GM23338 (cell line): Measurements from ENCODE around the gene SH3RF3. TPM values are rescaled to one million over a fixed set of nuclear protein-coding genes. Genes with fewer than 3 reads are reported as not detected.

Source experiments
- ATAC-seq: fragments of 200-7000 bp; cut with Tn5 transposase; 3 replicates; pipeline ENCODE4 v1.9.1; 2020
- DNase-seq: peaks from one replicate; pipeline ENCODE4 v3.0.0-alpha.2; 2015; ENCODE audit warnings: low spot score
- H2AFZ ChIP-seq: fragments of 200-600 bp; sonication (generic); 2 replicates; pipeline ENCODE4 v1.8.0; 2016; ENCODE audit warnings: antibody characterized with exemption, mild to moderate bottlenecking, moderate library complexity
- H3F3A ChIP-seq: fragments of 200-600 bp; sonication (generic); replicated peaks from 2 replicates; pipeline ENCODE4 v1.8.0; 2017; ENCODE audit warnings: antibody characterized with exemption, mixed run types, low read depth
- H3K27ac ChIP-seq: fragments of 200-600 bp; sonication (generic); 2 replicates; pipeline ENCODE4 v1.6.1; 2016; ENCODE audit warnings: low read depth
- H3K27me3 ChIP-seq: fragments of 200-600 bp; sonication (generic); 2 replicates; pipeline ENCODE4 v1.8.0; 2016; ENCODE audit warnings: mild to moderate bottlenecking, mixed run types, moderate library complexity; ENCODE audit not compliant: insufficient read depth
- H3K36me3 ChIP-seq: fragments of 200-600 bp; sonication (generic); 2 replicates; pipeline ENCODE4 v1.8.0; 2016; ENCODE audit warnings: mild to moderate bottlenecking; ENCODE audit not compliant: insufficient read depth
- H3K4me1 ChIP-seq: fragments of 200-600 bp; sonication (generic); 2 replicates; pipeline ENCODE4 v1.8.0; 2016; ENCODE audit warnings: mild to moderate bottlenecking, moderate library complexity; ENCODE audit not compliant: insufficient read depth
- H3K4me2 ChIP-seq: fragments of 200-600 bp; sonication (generic); 2 replicates; pipeline ENCODE4 v1.7.1; 2017; ENCODE audit warnings: mixed run types
- H3K4me3 ChIP-seq: fragments of 200-600 bp; sonication (generic); 2 replicates; pipeline ENCODE4 v1.6.1; 2016; ENCODE audit warnings: mixed run types
- H3K79me2 ChIP-seq: fragments of 200-600 bp; sonication (generic); replicated peaks from 2 replicates; pipeline ENCODE4 v1.8.0; 2017; ENCODE audit warnings: mild to moderate bottlenecking; ENCODE audit not compliant: insufficient read depth
- H3K9me2 ChIP-seq: fragments of 200-600 bp; sonication (generic); 2 replicates; pipeline ENCODE4 v1.8.0; 2017; ENCODE audit not compliant: insufficient read depth
- H4K20me1 ChIP-seq: fragments of 200-600 bp; sonication (generic); replicated peaks from 2 replicates; pipeline ENCODE4 v1.8.0; 2017; ENCODE audit warnings: mild to moderate bottlenecking; ENCODE audit not compliant: insufficient read depth
- H3K27ac Mint-ChIP-seq: 2 replicates; pipeline ENCODE4 v1.8.0; 2020; ENCODE audit warnings: inconsistent platforms, mild to moderate bottlenecking, moderate library complexity, mixed read lengths
- H3K27me3 Mint-ChIP-seq: 3 replicates; pipeline ENCODE4 v1.8.0; 2022; ENCODE audit warnings: low read depth, mild to moderate bottlenecking, moderate library complexity, mixed read lengths, inconsistent platforms; ENCODE audit not compliant: insufficient read depth, poor library complexity
- H3K36me3 Mint-ChIP-seq: 3 replicates; pipeline ENCODE4 v1.8.0; 2021; ENCODE audit warnings: low read depth, mild to moderate bottlenecking, inconsistent platforms, moderate library complexity, mixed read lengths
- H3K4me1 Mint-ChIP-seq: 3 replicates; pipeline ENCODE4 v1.8.0; 2020; ENCODE audit warnings: mild to moderate bottlenecking, inconsistent platforms, mixed read lengths
- H3K4me3 Mint-ChIP-seq: 3 replicates; pipeline ENCODE4 v1.8.0; 2021; ENCODE audit warnings: moderate library complexity, mild to moderate bottlenecking, inconsistent platforms, mixed read lengths
- H3K9me3 Mint-ChIP-seq: 3 replicates; pipeline ENCODE4 v1.8.0; 2020; ENCODE audit warnings: moderate library complexity, mild to moderate bottlenecking, inconsistent platforms, mixed read lengths
- ETS1 ChIP-seq: IDR thresholded peaks from 2 replicates; pipeline ENCODE4 v1.6.1; 2016; ENCODE audit warnings: antibody characterized with exemption
- JUNB ChIP-seq: IDR thresholded peaks from one replicate; pipeline ENCODE4 v1.6.1; 2016; ENCODE audit warnings: antibody characterized with exemption; ENCODE audit not compliant: unreplicated experiment
- NANOG ChIP-seq: IDR thresholded peaks from 2 replicates; pipeline ENCODE4 v1.6.1; 2016; ENCODE audit warnings: antibody characterized with exemption, borderline replicate concordance
- ZNF331 ChIP-seq: fragments of 250-450 bp; sonication (Bioruptor Pico); IDR thresholded peaks from 2 replicates; pipeline ENCODE4 v1.5.0; 2020; ENCODE audit warnings: low read depth, mild to moderate bottlenecking, moderate library complexity
- polyA plus RNA-seq: library from polyadenylated mRNA; unstranded; fragments of >200 nt; fragmentation: Nextera tagmentation; extraction: Ambion mirVana; gene quantifications from 2 replicates; pipeline ENCODE4 v1.2.1, GENCODE V29; 2016
- total RNA-seq: library from RNA; depleted of rRNA; stranded (reverse); fragments of >200 nt; shearing (Covaris generic); gene quantifications from 2 replicates; pipeline ENCODE4 v1.2.3, GENCODE V29; 2014
- TF ChIP-seq, protein P1 (sequence below): fragments of 250-450 bp; sonication (Bioruptor Pico); IDR thresholded peaks from 2 replicates; pipeline ENCODE4 v1.5.0; 2020; ENCODE audit warnings: mild to moderate bottlenecking, moderate library complexity

Gene SH3RF3
- total and polyA plus RNA-seq, 2 experiments from 2014 or later: 0.11 to 0.63 TPM

DNA sequence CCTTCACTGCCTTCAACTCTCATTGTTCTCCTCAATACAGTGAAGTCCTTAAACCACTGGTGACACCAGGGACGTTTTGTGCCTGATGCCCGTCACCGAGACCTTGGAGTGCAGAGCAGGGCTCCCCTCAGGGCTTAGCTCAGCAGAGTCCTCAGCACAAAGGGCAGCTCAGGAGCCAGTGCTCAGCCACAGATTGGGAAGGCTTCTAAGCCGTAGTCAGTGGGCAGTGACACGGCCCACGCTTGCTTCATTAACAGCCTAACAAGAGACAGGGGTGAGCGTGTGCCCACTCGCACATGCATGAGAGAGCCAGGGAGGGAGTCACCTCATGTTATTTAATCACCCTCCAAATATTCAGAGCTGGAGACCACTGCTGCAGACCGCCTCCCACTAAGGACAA, 137.5 kb downstream of the SH3RF3 start:
- Histone ChIP-seq H3F3A (no peaks in the 10 kb centered on the region), H3K36me3 (no peaks in the 10 kb centered on the region), H3K27ac (no peak overlapping the region), H4K20me1 (no peaks in the 10 kb centered on the region), H3K79me2 (no peaks in the 10 kb centered on the region), H2AFZ (no peak overlapping the region), H3K27me3 (no peaks in the 10 kb centered on the region), H3K4me3 (no peak overlapping the region), H3K9me2 (no peaks in the 10 kb centered on the region), H3K4me1 (no peaks in the 10 kb centered on the region), H3K4me2 (no peak overlapping the region)
- no peak for DNase-seq
- H3K36me3 Mint-ChIP-seq: no peaks in the 10 kb centered on the region
- H3K4me3 Mint-ChIP-seq: no peak overlapping the region
- H3K9me3 Mint-ChIP-seq: no peaks in the 10 kb centered on the region; the same call in 2 of the 3 replicates
- peak overlapping the region; percentile 63 for H3K27ac Mint-ChIP-seq
- TF ChIP-seq NANOG (no peak), ZNF331 (no peak), ETS1 (no peak), JUNB (no peak)
- TF ChIP-seq, protein P1, sequence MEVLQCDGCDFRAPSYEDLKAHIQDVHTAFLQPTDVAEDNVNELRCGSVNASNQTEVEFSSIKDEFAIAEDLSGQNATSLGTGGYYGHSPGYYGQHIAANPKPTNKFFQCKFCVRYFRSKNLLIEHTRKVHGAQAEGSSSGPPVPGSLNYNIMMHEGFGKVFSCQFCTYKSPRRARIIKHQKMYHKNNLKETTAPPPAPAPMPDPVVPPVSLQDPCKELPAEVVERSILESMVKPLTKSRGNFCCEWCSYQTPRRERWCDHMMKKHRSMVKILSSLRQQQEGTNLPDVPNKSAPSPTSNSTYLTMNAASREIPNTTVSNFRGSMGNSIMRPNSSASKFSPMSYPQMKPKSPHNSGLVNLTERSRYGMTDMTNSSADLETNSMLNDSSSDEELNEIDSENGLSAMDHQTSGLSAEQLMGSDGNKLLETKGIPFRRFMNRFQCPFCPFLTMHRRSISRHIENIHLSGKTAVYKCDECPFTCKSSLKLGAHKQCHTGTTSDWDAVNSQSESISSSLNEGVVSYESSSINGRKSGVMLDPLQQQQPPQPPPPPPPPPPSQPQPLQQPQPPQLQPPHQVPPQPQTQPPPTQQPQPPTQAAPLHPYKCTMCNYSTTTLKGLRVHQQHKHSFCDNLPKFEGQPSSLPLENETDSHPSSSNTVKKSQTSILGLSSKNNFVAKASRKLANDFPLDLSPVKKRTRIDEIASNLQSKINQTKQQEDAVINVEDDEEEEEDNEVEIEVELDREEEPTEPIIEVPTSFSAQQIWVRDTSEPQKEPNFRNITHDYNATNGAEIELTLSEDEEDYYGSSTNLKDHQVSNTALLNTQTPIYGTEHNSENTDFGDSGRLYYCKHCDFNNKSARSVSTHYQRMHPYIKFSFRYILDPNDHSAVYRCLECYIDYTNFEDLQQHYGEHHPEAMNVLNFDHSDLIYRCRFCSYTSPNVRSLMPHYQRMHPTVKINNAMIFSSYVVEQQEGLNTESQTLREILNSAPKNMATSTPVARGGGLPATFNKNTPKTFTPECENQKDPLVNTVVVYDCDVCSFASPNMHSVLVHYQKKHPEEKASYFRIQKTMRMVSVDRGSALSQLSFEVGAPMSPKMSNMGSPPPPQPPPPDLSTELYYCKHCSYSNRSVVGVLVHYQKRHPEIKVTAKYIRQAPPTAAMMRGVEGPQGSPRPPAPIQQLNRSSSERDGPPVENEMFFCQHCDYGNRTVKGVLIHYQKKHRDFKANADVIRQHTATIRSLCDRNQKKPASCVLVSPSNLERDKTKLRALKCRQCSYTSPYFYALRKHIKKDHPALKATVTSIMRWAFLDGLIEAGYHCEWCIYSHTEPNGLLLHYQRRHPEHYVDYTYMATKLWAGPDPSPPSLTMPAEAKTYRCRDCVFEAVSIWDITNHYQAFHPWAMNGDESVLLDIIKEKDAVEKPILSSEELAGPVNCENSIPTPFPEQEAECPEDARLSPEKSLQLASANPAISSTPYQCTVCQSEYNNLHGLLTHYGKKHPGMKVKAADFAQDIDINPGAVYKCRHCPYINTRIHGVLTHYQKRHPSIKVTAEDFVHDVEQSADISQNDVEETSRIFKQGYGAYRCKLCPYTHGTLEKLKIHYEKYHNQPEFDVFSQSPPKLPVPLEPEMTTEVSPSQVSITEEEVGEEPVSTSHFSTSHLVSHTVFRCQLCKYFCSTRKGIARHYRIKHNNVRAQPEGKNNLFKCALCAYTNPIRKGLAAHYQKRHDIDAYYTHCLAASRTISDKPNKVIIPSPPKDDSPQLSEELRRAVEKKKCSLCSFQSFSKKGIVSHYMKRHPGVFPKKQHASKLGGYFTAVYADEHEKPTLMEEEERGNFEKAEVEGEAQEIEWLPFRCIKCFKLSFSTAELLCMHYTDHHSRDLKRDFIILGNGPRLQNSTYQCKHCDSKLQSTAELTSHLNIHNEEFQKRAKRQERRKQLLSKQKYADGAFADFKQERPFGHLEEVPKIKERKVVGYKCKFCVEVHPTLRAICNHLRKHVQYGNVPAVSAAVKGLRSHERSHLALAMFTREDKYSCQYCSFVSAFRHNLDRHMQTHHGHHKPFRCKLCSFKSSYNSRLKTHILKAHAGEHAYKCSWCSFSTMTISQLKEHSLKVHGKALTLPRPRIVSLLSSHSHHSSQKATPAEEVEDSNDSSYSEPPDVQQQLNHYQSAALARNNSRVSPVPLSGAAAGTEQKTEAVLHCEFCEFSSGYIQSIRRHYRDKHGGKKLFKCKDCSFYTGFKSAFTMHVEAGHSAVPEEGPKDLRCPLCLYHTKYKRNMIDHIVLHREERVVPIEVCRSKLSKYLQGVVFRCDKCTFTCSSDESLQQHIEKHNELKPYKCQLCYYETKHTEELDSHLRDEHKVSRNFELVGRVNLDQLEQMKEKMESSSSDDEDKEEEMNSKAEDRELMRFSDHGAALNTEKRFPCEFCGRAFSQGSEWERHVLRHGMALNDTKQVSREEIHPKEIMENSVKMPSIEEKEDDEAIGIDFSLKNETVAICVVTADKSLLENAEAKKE (CRISPR knock-in tag): no peak
- no peak for ATAC-seq
- peaks cover 3% of the 10 kb centered on the region for H3K27me3 Mint-ChIP-seq
- peaks cover 17% of the 10 kb centered on the region for H3K4me1 Mint-ChIP-seq
